T-helper 2 cell treated with Interferon-gamma antibody and Interleukin-4, amounts not matched to agents 5 μg/mL and 100 μg/mL, for 36 hours (primary cell): ENCODE data around the gene DUSP8.
"Not testable (repeated sequence)": the region's sequence is repeated elsewhere in the genome, so short reads cannot be mapped to it uniquely, and the experiment has no call there.

Experiments used
- DNase-seq: peaks from one replicate; pipeline ENCODE4 v3.0.0; 2021; ENCODE audit warnings: low spot score
- H3K27ac Mint-ChIP-seq: one replicate; pipeline ENCODE4 v1.8.0; 2021; ENCODE audit warnings: mild to moderate bottlenecking, mixed read lengths
- H3K27me3 Mint-ChIP-seq: one replicate; pipeline ENCODE4 v1.8.0; 2021; ENCODE audit warnings: low read depth, mixed read lengths
- H3K36me3 Mint-ChIP-seq: one replicate; pipeline ENCODE4 v1.8.0; 2021; ENCODE audit warnings: low read depth, mixed read lengths
- H3K4me1 Mint-ChIP-seq: one replicate; pipeline ENCODE4 v1.8.0; 2021; ENCODE audit warnings: low read depth, mixed read lengths
- H3K4me3 Mint-ChIP-seq: one replicate; pipeline ENCODE4 v1.8.0; 2022; ENCODE audit warnings: mild to moderate bottlenecking, moderate library complexity, mixed read lengths
- H3K9me3 Mint-ChIP-seq: one replicate; pipeline ENCODE4 v1.8.0; 2021; ENCODE audit warnings: mixed read lengths

The DUSP8 gene

GRCh38 chr11:1572197-1573076 lies at the start of gene DUSP8:
Gene DUSP8 (minus strand): TSS chr11:1572271. CDS start chr11:1565826, 6,445 bp downstream.
- peaks cover 32% of the 10 kb centered on the region for H3K27me3 Mint-ChIP-seq
- no peak within 1 kb of the TSS for H3K27ac Mint-ChIP-seq
- H3K4me3 Mint-ChIP-seq, result no peak within 1 kb of the TSS
- H3K9me3 Mint-ChIP-seq, result no peaks in the 10 kb centered on the region
- no peaks in the 10 kb centered on the region for H3K36me3 Mint-ChIP-seq
- H3K4me1 Mint-ChIP-seq, result no peaks in the 10 kb centered on the region
- DNase-seq, result peak; percentile 88

- Mint-ChIP-seq H3K36me3 (no peaks in the 10 kb centered on the region), H3K27me3 (no peaks in the 10 kb centered on the region), H3K4me1 (peaks cover 5% of the 10 kb centered on the region), H3K27ac (no peak overlapping the region), H3K4me3 (no peak overlapping the region), H3K9me3 (no peaks in the 10 kb centered on the region)
- DNase-seq, result no peak
These were observed 47.4 kb upstream of the DUSP8 start for GRCh38 chr11:1619449-1619848.

- DNase-seq, result no peak
- Mint-ChIP-seq H3K9me3 (no peaks in the 10 kb centered on the region), H3K36me3 (no peaks in the 10 kb centered on the region), H3K4me1 (peaks cover 5% of the 10 kb centered on the region), H3K4me3 (no peak overlapping the region), H3K27ac (no peak overlapping the region), H3K27me3 (no peaks in the 10 kb centered on the region)
These were observed 46.2 kb upstream of the DUSP8 start for GRCh38 chr11:1618231-1618630.

- peaks cover 2% of the 10 kb centered on the region for H3K4me1 Mint-ChIP-seq
- H3K36me3 Mint-ChIP-seq, result no peaks in the 10 kb centered on the region
- no peak for DNase-seq
- peaks cover 14% of the 10 kb centered on the region for H3K27me3 Mint-ChIP-seq
- H3K27ac Mint-ChIP-seq, result peak within 1 kb of the TSS; percentile 35
- no peak within 1 kb of the TSS for H3K4me3 Mint-ChIP-seq
- no peaks in the 10 kb centered on the region for H3K9me3 Mint-ChIP-seq
These were observed 36.3 kb upstream of the DUSP8 start, which contains the start of gene KRTAP5-3 for GRCh38 chr11:1608363-1608762. Gene KRTAP5-3 (minus strand): TSS chr11:1608463. CDS start chr11:1608385, 78 bp downstream.

GRCh38 chr11:1607901-1608300 lies 35.8 kb upstream of the DUSP8 start:
- peaks cover 18% of the 10 kb centered on the region for H3K27me3 Mint-ChIP-seq
- H3K9me3 Mint-ChIP-seq, H3K4me1 Mint-ChIP-seq, H3K4me3 Mint-ChIP-seq, H3K27ac Mint-ChIP-seq, H3K36me3 Mint-ChIP-seq, DNase-seq: not testable (repeated sequence)

- not testable (repeated sequence) for H3K36me3 Mint-ChIP-seq, H3K27ac Mint-ChIP-seq, H3K4me3 Mint-ChIP-seq, H3K4me1 Mint-ChIP-seq, DNase-seq, H3K9me3 Mint-ChIP-seq
- peaks cover 21% of the 10 kb centered on the region for H3K27me3 Mint-ChIP-seq
These were observed 35.2 kb upstream of the DUSP8 start for GRCh38 chr11:1607156-1607845.

- not testable (repeated sequence) for H3K27ac Mint-ChIP-seq, H3K4me3 Mint-ChIP-seq, H3K36me3 Mint-ChIP-seq, H3K4me1 Mint-ChIP-seq, DNase-seq, H3K9me3 Mint-ChIP-seq
- peaks cover 28% of the 10 kb centered on the region for H3K27me3 Mint-ChIP-seq
These were observed 33.9 kb upstream of the DUSP8 start for GRCh38 chr11:1605923-1606322.

- Mint-ChIP-seq H3K27ac (no peak overlapping the region), H3K27me3 (peaks cover 29% of the 10 kb centered on the region), H3K36me3 (no peaks in the 10 kb centered on the region), H3K4me3 (no peak overlapping the region), H3K9me3 (no peaks in the 10 kb centered on the region), H3K4me1 (peaks cover 2% of the 10 kb centered on the region)
- no peak for DNase-seq
These were observed 32.6 kb upstream of the DUSP8 start for GRCh38 chr11:1604711-1605110.

GRCh38 chr11:1604181-1604580 lies 32.1 kb upstream of the DUSP8 start:
- no peaks in the 10 kb centered on the region for H3K9me3 Mint-ChIP-seq
- H3K36me3 Mint-ChIP-seq, result no peaks in the 10 kb centered on the region
- no peak overlapping the region for H3K27ac Mint-ChIP-seq
- H3K4me3 Mint-ChIP-seq, result no peak overlapping the region
- no peak for DNase-seq
- peaks cover 32% of the 10 kb centered on the region for H3K27me3 Mint-ChIP-seq
- H3K4me1 Mint-ChIP-seq, result peaks cover 2% of the 10 kb centered on the region

- H3K4me3 Mint-ChIP-seq, result no peak overlapping the region
- DNase-seq, result no peak
- H3K4me1 Mint-ChIP-seq, result peaks cover 2% of the 10 kb centered on the region
- no peak overlapping the region for H3K27ac Mint-ChIP-seq
- H3K36me3 Mint-ChIP-seq, result no peaks in the 10 kb centered on the region
- H3K9me3 Mint-ChIP-seq, result no peaks in the 10 kb centered on the region
- peaks cover 32% of the 10 kb centered on the region for H3K27me3 Mint-ChIP-seq
These were observed 31.6 kb upstream of the DUSP8 start for GRCh38 chr11:1603629-1604028.

- not testable (repeated sequence) for DNase-seq, H3K9me3 Mint-ChIP-seq, H3K27ac Mint-ChIP-seq, H3K4me1 Mint-ChIP-seq, H3K36me3 Mint-ChIP-seq, H3K4me3 Mint-ChIP-seq
- peaks cover 38% of the 10 kb centered on the region for H3K27me3 Mint-ChIP-seq
These were observed 29.6 kb upstream of the DUSP8 start for GRCh38 chr11:1601663-1602062.

GRCh38 chr11:1600626-1601025 lies 28.6 kb upstream of the DUSP8 start:
- H3K27me3 Mint-ChIP-seq, result peaks cover 42% of the 10 kb centered on the region

GRCh38 chr11:1598816-1599215 lies 26.7 kb upstream of the DUSP8 start:
- H3K9me3 Mint-ChIP-seq, result no peaks in the 10 kb centered on the region
- no peak for DNase-seq
- peaks cover 49% of the 10 kb centered on the region for H3K27me3 Mint-ChIP-seq
- H3K27ac Mint-ChIP-seq, result no peak overlapping the region
- no peaks in the 10 kb centered on the region for H3K4me1 Mint-ChIP-seq
- H3K4me3 Mint-ChIP-seq, result no peak overlapping the region
- no peaks in the 10 kb centered on the region for H3K36me3 Mint-ChIP-seq

More at GRCh38 chr11:1600626-1601025, 28.6 kb upstream of the DUSP8 start:
- Mint-ChIP-seq H3K36me3 (no peaks in the 10 kb centered on the region), H3K4me1 (no peaks in the 10 kb centered on the region), H3K4me3 (no peak overlapping the region), H3K9me3 (no peaks in the 10 kb centered on the region), H3K27ac (no peak overlapping the region)
- DNase-seq, result no peak

GRCh38 chr11:1598406-1598805 lies 26.3 kb upstream of the DUSP8 start:
- not testable (repeated sequence) for H3K36me3 Mint-ChIP-seq, H3K4me1 Mint-ChIP-seq, H3K4me3 Mint-ChIP-seq, H3K27ac Mint-ChIP-seq, DNase-seq, H3K9me3 Mint-ChIP-seq
- H3K27me3 Mint-ChIP-seq, result peaks cover 50% of the 10 kb centered on the region
